ENCODE results near the gene RAB40AL. TPM values are rescaled to one million over a fixed set of nuclear protein-coding genes. Genes with fewer than 3 reads are reported as not detected.

RAB40AL gene
- polyA plus RNA-seq, 1 experiment = 0.32 TPM

DNA sequence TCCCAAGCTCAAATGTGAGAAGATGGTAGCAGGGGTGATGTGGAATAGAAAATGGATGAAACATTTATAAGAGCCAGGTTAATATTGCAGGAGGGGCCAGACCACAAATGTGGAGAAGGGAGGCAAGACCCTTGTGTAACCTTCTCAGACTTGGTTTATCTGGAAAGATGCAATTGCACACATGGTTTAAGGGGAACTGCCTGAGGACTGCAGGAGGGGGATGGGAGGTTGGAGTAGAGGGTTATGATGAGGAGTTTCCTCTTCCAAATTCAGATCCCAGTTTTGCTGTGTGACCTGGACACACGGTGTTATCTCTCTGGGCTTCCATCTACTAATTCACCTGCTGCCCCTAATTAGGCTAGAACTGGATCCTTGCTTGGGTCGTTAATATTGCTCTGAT is 46.1 kb downstream of the RAB40AL start:
- TF ChIP-seq, protein P1, sequence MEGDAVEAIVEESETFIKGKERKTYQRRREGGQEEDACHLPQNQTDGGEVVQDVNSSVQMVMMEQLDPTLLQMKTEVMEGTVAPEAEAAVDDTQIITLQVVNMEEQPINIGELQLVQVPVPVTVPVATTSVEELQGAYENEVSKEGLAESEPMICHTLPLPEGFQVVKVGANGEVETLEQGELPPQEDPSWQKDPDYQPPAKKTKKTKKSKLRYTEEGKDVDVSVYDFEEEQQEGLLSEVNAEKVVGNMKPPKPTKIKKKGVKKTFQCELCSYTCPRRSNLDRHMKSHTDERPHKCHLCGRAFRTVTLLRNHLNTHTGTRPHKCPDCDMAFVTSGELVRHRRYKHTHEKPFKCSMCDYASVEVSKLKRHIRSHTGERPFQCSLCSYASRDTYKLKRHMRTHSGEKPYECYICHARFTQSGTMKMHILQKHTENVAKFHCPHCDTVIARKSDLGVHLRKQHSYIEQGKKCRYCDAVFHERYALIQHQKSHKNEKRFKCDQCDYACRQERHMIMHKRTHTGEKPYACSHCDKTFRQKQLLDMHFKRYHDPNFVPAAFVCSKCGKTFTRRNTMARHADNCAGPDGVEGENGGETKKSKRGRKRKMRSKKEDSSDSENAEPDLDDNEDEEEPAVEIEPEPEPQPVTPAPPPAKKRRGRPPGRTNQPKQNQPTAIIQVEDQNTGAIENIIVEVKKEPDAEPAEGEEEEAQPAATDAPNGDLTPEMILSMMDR (IDR thresholded peaks at IDR 0.05; ENCODE audit: insufficient read depth, low read depth, low read length) = no peak
- CTCF ChIA-PET = no interaction called here
- POLR2A ChIA-PET = no interaction called here

DNA sequence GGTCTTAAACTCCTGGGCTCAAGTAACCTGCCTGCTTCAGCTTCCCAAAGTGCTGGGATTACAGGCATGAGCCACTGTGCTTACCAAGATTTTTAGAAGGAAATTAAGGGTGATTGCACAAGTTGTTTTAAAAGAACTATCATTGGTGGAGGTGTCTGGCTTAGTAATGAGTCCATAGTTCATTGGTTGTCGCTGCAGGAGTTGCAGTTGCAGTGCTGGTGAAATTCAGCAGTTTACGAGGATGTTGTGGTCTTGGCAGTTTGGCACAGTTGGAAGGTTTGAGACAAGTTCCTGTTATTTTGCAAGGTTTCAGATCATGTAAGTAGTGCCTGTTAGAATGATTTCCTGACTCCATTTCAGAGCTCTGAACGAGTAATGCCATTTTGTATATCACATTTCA is 48.1 kb downstream of the RAB40AL start:
- H3K4me3 ChIP-seq (ENCODE audit: low read depth, low read length) = no peak overlapping the region
- no peaks in the 10 kb centered on the region for H3K27me3 ChIP-seq (ENCODE audit: control insufficient read depth, insufficient read depth, low read length)
- H3K36me3 ChIP-seq (ENCODE audit: control insufficient read depth, insufficient read depth, low read length) = no peaks in the 10 kb centered on the region
- POLR2A ChIA-PET = no interaction called here
- CTCF ChIA-PET = interaction anchor here (1.3 kb wide), 1 partner anchor 34 kb away, joined by 5 read pairs; no protein-coding TSS in a partner anchor
- no peak for DNase-seq (ENCODE audit: low read depth)
- TF ChIP-seq, protein P1 (IDR thresholded peaks at IDR 0.05; ENCODE audit: insufficient read depth, low read depth, low read length) = no peak

More for the DNA sequence above, 46.1 kb downstream of the RAB40AL start:
- H3K27me3 ChIP-seq (ENCODE audit: control insufficient read depth, insufficient read depth, low read length) = no peaks in the 10 kb centered on the region
- H3K4me3 ChIP-seq (ENCODE audit: low read depth, low read length) = no peak overlapping the region
- H3K36me3 ChIP-seq (ENCODE audit: control insufficient read depth, insufficient read depth, low read length) = no peaks in the 10 kb centered on the region
- DNase-seq (ENCODE audit: low read depth) = no peak

Other genes with a start within 250 kb of the RAB40AL start
- 5.8 and 8.7 TPM in 2 replicates for gene GPRASP2, start 224.8 kb upstream of the RAB40AL start, polyA plus RNA-seq (2011; rRNA removed)
- gene GPRASP3, start 216.5 kb upstream of the RAB40AL start, polyA plus RNA-seq (2011; rRNA removed) = 1.9 and 3.2 TPM in 2 replicates
- gene BEX1, start 126.9 kb downstream of the RAB40AL start, polyA plus RNA-seq (2011; rRNA removed) = 23.9 and 38.6 TPM in 2 replicates
- gene NXF3, start 155.9 kb downstream of the RAB40AL start, polyA plus RNA-seq (2011; rRNA removed) = 0.83 and 0.93 TPM in 2 replicates

All from BJ (cell line).